RWPE2 (cell line): Measurements from ENCODE around the gene ITIH4.

Experiments used
- ATAC-seq: fragments of 200-7000 bp; cut with Tn5 transposase; 3 replicates; pipeline ENCODE4 v1.9.1; 2021; ENCODE audit warnings: low read depth
- DNase-seq: peaks from one replicate; pipeline ENCODE4 v3.0.0-alpha.2; 2020; ENCODE audit warnings: low spot score
- H3K27ac ChIP-seq: fragments of 450-650 bp; 2 replicates; pipeline ENCODE4 v1.5.1; 2017; ENCODE audit warnings: mild to moderate bottlenecking; ENCODE audit not compliant: poor library complexity, severe bottlenecking
- H3K27me3 ChIP-seq: fragments of 250-450 bp; sonication (Bioruptor Pico); 2 replicates; pipeline ENCODE4 v1.5.1; 2021; ENCODE audit warnings: mild to moderate bottlenecking, moderate library complexity; ENCODE audit not compliant: insufficient read depth, poor library complexity, severe bottlenecking
- H3K36me3 ChIP-seq: fragments of 250-450 bp; sonication (Bioruptor Pico); 2 replicates; pipeline ENCODE4 v1.5.1; 2020; ENCODE audit warnings: low read depth, mild to moderate bottlenecking, moderate library complexity
- H3K4me1 ChIP-seq: fragments of 250-450 bp; sonication (Bioruptor Pico); 2 replicates; pipeline ENCODE4 v1.5.1; 2021; ENCODE audit warnings: mild to moderate bottlenecking, moderate library complexity; ENCODE audit not compliant: insufficient read depth, poor library complexity, severe bottlenecking
- H3K4me3 ChIP-seq: fragments of 250-450 bp; sonication (Bioruptor Pico); 2 replicates; pipeline ENCODE4 v1.5.1; 2021; ENCODE audit warnings: mild to moderate bottlenecking, moderate library complexity; ENCODE audit not compliant: severe bottlenecking
- H3K9me3 ChIP-seq: fragments of 250-450 bp; sonication (Bioruptor Pico); 2 replicates; pipeline ENCODE4 v1.5.1; 2021; ENCODE audit warnings: mild to moderate bottlenecking, moderate library complexity; ENCODE audit not compliant: severe bottlenecking
- TF ChIP-seq, protein P1 (sequence below): fragments of 450-650 bp; IDR thresholded peaks from one replicate; pipeline ENCODE4 v1.5.1; 2017; ENCODE audit warnings: mild to moderate bottlenecking, moderate library complexity; ENCODE audit not compliant: poor library complexity, severe bottlenecking

The ITIH4 gene

DNA sequence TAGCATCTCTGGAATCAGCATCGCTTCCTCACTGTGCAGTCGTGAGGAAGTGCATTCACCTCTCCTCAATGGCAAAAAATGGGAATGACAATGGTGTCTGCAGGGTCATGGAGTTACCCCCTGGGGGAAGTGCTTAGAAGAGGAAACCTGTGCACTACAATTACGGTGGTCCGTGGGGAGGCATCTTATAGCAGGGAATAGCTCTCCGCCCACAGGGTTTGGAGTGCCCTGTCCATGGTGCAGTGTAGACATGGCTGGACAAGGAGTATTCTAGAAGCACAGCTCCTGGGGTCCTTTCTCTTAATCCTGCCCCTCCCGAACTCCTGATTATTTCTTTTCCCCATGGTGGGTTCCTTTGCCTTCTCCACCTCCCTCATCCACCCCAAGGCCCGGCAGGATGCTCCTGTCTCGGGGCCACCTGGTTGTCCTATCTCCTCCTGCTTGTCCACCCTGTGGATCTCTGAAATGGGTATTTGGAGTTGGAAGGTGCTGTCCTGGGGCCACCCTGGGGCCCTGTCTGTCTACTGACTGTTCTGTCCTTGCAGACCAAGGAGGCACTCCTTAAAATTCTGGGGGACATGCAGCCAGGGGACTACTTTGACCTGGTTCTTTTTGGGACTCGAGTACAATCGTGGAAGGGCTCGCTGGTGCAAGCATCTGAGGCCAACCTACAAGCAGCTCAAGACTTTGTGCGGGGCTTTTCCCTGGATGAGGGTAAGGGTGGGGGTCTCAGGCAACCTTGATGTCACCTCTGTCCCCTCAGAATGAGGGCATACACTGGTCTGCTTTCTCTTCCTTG lies 47.9 kb downstream of the ITIH4 start:
- Histone ChIP-seq H3K4me3 (no peak overlapping the region), H3K4me1 (no peaks in the 10 kb centered on the region), H3K9me3 (no peaks in the 10 kb centered on the region), H3K36me3 (no peaks in the 10 kb centered on the region), H3K27me3 (no peaks in the 10 kb centered on the region), H3K27ac (no peak overlapping the region)
- DNase-seq: no peak
- TF ChIP-seq, protein P1, sequence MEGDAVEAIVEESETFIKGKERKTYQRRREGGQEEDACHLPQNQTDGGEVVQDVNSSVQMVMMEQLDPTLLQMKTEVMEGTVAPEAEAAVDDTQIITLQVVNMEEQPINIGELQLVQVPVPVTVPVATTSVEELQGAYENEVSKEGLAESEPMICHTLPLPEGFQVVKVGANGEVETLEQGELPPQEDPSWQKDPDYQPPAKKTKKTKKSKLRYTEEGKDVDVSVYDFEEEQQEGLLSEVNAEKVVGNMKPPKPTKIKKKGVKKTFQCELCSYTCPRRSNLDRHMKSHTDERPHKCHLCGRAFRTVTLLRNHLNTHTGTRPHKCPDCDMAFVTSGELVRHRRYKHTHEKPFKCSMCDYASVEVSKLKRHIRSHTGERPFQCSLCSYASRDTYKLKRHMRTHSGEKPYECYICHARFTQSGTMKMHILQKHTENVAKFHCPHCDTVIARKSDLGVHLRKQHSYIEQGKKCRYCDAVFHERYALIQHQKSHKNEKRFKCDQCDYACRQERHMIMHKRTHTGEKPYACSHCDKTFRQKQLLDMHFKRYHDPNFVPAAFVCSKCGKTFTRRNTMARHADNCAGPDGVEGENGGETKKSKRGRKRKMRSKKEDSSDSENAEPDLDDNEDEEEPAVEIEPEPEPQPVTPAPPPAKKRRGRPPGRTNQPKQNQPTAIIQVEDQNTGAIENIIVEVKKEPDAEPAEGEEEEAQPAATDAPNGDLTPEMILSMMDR: no peak
- no peak for ATAC-seq

DNA sequence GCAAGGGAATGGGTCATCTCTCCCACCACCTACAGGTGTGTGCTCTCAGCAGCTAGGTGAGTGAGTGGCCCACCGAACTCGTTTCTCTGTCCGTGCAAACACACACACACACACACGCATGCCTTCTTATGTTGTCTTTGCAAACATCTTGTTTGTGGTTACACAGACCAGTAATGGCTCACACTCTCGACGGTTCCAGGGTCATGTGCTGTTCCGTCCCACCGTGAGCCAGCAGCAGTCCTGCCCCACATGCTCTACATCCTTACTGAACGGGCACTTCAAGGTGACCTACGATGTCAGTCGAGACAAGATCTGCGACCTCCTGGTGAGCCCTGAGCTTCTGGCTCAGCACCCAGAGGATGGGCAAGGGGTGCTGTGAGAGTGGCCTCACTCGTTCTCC lies 48.7 kb downstream of the ITIH4 start:
- Histone ChIP-seq H3K4me1 (no peaks in the 10 kb centered on the region), H3K27ac (no peak overlapping the region), H3K27me3 (no peaks in the 10 kb centered on the region), H3K36me3 (no peaks in the 10 kb centered on the region), H3K9me3 (no peaks in the 10 kb centered on the region), H3K4me3 (no peak overlapping the region)
- ATAC-seq: no peak
- no peak for DNase-seq
- TF ChIP-seq, protein P1: no peak

DNA sequence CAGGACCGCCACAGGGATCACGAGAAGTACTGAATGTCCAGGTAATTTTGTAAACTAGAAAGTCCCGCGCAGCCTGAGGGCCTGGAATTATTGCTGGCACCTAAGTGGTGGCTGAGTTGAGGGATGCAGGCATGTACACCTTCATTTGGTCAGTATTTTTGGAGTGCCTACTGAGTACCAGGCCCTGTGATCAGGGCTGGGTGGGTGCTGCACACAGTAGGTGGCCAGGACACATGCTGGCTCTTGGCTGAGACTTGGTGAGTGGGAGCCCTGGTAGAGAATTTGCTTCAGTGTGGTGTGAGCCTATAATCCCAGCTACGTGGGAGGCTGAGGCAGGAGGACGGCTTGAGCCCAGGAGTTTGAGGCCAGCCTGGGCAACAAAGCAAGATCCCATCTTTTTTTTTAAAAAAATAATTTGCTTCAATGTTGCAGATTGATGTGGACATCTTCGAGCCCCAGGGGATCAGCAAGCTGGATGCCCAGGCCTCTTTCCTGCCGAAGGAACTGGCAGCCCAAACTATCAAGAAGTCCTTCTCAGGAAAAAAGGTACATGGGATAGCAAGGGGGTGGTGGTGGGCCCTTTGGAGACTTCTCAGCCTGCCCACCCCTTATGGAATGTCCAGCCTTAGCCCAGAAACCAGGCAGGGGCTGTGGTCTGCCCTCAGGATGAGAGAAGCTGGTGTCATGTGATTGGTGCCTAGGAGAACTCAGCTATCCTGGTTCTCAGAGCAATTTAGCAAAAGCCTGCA lies 50.5 kb downstream of the ITIH4 start:
- Histone ChIP-seq H3K4me3 (no peak overlapping the region), H3K27me3 (no peaks in the 10 kb centered on the region), H3K4me1 (no peaks in the 10 kb centered on the region), H3K27ac (no peak overlapping the region), H3K9me3 (no peaks in the 10 kb centered on the region), H3K36me3 (no peaks in the 10 kb centered on the region)
- DNase-seq (no peak), ATAC-seq (no peak)
- TF ChIP-seq, protein P1: no peak

GRCh38 chr3:52779011-52779836 lies 51.2 kb downstream of the ITIH4 start:
- DNase-seq (no peak), ATAC-seq (no peak)
- Histone ChIP-seq H3K4me3 (no peak overlapping the region), H3K4me1 (no peaks in the 10 kb centered on the region), H3K27me3 (no peaks in the 10 kb centered on the region), H3K27ac (no peak overlapping the region), H3K36me3 (no peaks in the 10 kb centered on the region), H3K9me3 (no peaks in the 10 kb centered on the region)
- TF ChIP-seq, protein P1: no peak
